C4-2B (cell line): ENCODE results near the gene ZNF667.
A peak's percentile ranks its signal among the peaks of the same experiment; 100 is the strongest.

Experiments used
- H3K27ac ChIP-seq: fragments of 450-650 bp; 2 replicates; pipeline ENCODE4 v1.5.1; 2017
- CTCF ChIP-seq: fragments of 450-650 bp; conservative IDR thresholded peaks from 2 replicates; pipeline ENCODE4 v1.5.1; 2017; ENCODE audit warnings: mild to moderate bottlenecking
- ZFX ChIP-seq: fragments of 450-650 bp; IDR thresholded peaks from 2 replicates; pipeline ENCODE4 v1.6.1; 2017

The ZNF667 gene

GRCh38 chr19:56476651-56477428 is at the start of gene ZNF667:
TSS of gene ZNF667 (minus strand) at chr19:56477345. CDS start at chr19:56462370, 14,975 bp downstream.
- no peak for TF ChIP-seq CTCF
- no peak for TF ChIP-seq ZFX
- peak within 1 kb of the TSS; percentile 58 for H3K27ac ChIP-seq

- no peak overlapping the region for H3K27ac ChIP-seq
- no peak for TF ChIP-seq ZFX
- TF ChIP-seq CTCF, result no peak
Measured at GRCh38 chr19:56525214-56525860, 48.2 kb upstream of the ZNF667 start.

DNA sequence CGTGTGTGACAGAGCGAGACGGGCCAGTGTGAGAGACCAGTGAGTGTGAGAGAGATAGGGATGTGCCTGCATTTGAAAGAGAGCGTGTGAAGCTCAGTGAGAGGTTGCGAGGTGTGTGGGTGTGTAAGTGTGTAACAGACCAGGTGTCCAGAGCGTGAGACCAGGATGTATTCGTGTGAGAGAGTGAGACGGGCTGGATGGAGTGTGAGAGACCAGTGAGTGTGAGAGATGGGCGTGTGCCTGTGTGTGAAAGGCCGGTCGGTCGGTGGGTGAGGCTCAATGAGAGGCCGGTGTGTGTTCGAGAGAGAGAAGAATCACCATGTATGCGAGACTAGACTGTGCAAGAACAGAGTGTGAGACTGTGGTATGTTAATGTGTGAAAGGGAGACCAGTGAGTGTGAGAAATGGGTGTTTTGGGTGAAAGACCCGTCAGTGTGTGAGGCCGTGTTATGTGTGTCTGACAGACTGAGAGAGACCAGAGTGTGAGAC is 31.2 kb upstream of the ZNF667 start:
- TF ChIP-seq ZFX (no peak), CTCF (no peak)
- H3K27ac ChIP-seq, result peak overlapping the region; percentile 50

DNA sequence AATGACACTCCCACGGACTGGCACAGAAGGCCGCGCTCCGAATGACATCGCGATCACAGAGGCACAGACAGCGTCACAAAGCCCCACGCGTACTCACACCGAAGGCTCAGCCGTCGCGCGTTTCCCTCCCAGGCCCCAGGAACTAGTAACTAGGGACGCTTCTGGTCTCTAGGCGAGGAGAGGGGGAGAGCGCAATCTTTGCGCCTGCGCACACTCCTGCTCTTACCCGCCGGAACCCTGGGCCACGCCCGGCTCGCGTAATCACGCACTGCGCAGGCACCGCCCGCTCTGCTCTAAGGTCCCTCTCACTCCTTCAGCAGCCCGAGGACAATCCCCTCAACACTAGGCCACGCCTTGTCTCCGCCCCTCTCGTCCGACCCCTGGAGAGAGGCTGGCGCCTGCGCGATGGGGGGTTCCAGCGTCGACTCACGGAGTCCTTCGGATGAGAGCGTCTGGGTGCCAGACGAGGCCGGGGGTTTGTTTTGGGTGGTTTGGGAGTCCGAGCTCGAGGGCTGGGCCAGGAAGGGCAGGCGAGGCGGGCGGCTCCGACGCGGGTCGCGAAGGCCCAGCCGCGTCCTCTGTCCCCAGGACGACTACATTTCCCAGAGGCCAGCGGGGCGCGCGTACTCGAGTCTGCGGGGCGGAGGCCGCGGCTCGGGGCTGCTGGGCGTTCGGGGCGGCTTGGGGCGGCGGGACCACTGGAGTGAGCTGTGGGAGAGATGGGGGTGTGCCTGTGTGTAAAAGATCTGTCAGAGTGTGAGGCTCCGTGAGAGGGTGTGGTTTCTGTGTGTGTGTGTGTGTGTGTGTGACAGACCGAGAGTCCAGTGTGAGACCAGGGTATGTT is 30.5 kb upstream of the ZNF667 start, which contains the start of gene ZNF471:
Gene ZNF471 (plus strand): TSS at position 410 of the 844 bp plus-strand sequence. CDS start 3,717 bp downstream, outside the sequence.
- TF ChIP-seq ZFX (peak; percentile 60; the same call in 1 of the 2 replicates), CTCF (no peak)
- peak within 1 kb of the TSS; percentile 50 for H3K27ac ChIP-seq

GRCh38 chr19:56504581-56504980 is 27.4 kb upstream of the ZNF667 start:
- no peak for TF ChIP-seq ZFX
- TF ChIP-seq CTCF, result no peak
- H3K27ac ChIP-seq, result no peak overlapping the region

DNA sequence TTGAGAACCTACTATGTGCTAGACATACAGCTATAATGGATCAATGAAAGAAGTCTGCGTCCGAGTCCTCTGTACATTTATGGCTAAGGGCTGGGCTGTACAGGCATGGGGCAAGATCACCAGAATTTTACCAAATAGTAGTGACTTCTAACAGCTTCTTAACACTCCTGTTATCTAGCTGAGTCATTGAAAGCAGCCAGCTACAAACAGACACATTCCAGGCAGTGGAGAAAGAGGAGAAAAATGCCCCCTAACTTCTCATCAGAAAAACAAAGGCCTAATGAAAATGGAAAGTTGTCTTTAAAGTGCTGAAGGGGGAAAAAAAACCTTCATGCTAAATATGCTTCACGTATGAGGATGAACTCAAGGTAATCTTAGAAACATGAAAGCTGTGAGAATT is 14.3 kb upstream of the ZNF667 start:
- H3K27ac ChIP-seq, result no peak overlapping the region

More for the DNA sequence above, 14.3 kb upstream of the ZNF667 start:
- no peak for TF ChIP-seq ZFX
- no peak for TF ChIP-seq CTCF
